H9 (cell line): ENCODE measurements around the gene FAM13A. TPM values are rescaled to one million over a fixed set of nuclear protein-coding genes. Genes with fewer than 3 reads are reported as not detected.

Source experiments
- DNase-seq: peaks from one replicate; pipeline ENCODE4 v3.0.0-alpha.2; 2017
- H2AFZ ChIP-seq: one replicate; pipeline ENCODE4 v1.6.1; 2013; ENCODE audit warnings: mild to moderate bottlenecking, low read length, control low read depth, moderate library complexity
- H2AK5ac ChIP-seq: 2 replicates; pipeline ENCODE4 v1.6.1; 2013; ENCODE audit warnings: low read length, control low read depth, mixed read lengths; ENCODE audit not compliant: insufficient read length
- H2BK120ac ChIP-seq: one replicate; pipeline ENCODE4 v1.6.1; 2013; ENCODE audit warnings: low read depth, mild to moderate bottlenecking, low read length, control low read depth, inconsistent platforms; ENCODE audit not compliant: poor library complexity, severe bottlenecking
- H2BK12ac ChIP-seq: 2 replicates; pipeline ENCODE4 v1.6.1; 2013; ENCODE audit warnings: low read length, control low read depth, mixed read lengths, low read depth; ENCODE audit not compliant: insufficient read length
- H2BK15ac ChIP-seq: 2 replicates; pipeline ENCODE4 v1.6.1; 2013; ENCODE audit warnings: low read depth, low read length, control low read depth
- H2BK20ac ChIP-seq: one replicate; pipeline ENCODE4 v1.6.1; 2013; ENCODE audit warnings: low read depth, mild to moderate bottlenecking, low read length, control low read depth, inconsistent platforms; ENCODE audit not compliant: poor library complexity, severe bottlenecking
- H2BK5ac ChIP-seq: 2 replicates; pipeline ENCODE4 v1.6.1; 2013; ENCODE audit warnings: low read length, control low read depth, mixed read lengths; ENCODE audit not compliant: insufficient read length
- H3K14ac ChIP-seq: 2 replicates; pipeline ENCODE4 v1.6.1; 2013; ENCODE audit warnings: low read length, control low read depth; ENCODE audit not compliant: insufficient read depth
- H3K18ac ChIP-seq: 2 replicates; pipeline ENCODE4 v1.6.1; 2013; ENCODE audit warnings: low read depth, mild to moderate bottlenecking, mixed read lengths, low read length, control low read depth; ENCODE audit not compliant: insufficient read length
- H3K23ac ChIP-seq: 2 replicates; pipeline ENCODE4 v1.6.1; 2013; ENCODE audit warnings: low read length, control low read depth, mixed read lengths, low read depth; ENCODE audit not compliant: insufficient read length
- H3K23me2 ChIP-seq: 2 replicates; pipeline ENCODE4 v1.6.1; 2013; ENCODE audit warnings: low read depth, mild to moderate bottlenecking, mixed read lengths, low read length, control low read depth; ENCODE audit not compliant: insufficient read length, poor library complexity, severe bottlenecking
- H3K27ac ChIP-seq: 2 replicates; pipeline ENCODE4 v1.5.1; 2013; ENCODE audit warnings: low read length, control low read depth, mixed read lengths, low read depth; ENCODE audit not compliant: insufficient read length
- H3K27me3 ChIP-seq: 2 replicates; pipeline ENCODE4 v1.6.1; 2013; ENCODE audit warnings: low read length, control low read depth, inconsistent platforms; ENCODE audit not compliant: insufficient read depth
- H3K4ac ChIP-seq: 2 replicates; pipeline ENCODE4 v1.6.1; 2013; ENCODE audit warnings: low read depth, mild to moderate bottlenecking, control low read depth, inconsistent platforms, low read length, moderate library complexity
- H3K4me1 ChIP-seq: 2 replicates; pipeline ENCODE4 v1.6.1; 2013; ENCODE audit warnings: low read length, control low read depth, inconsistent platforms; ENCODE audit not compliant: insufficient read depth
- H3K4me2 ChIP-seq: 2 replicates; pipeline ENCODE4 v1.6.1; 2013; ENCODE audit warnings: low read length, control low read depth, mixed read lengths; ENCODE audit not compliant: insufficient read length, insufficient read depth
- H3K56ac ChIP-seq: 2 replicates; pipeline ENCODE4 v1.6.1; 2013; ENCODE audit warnings: low read depth, mild to moderate bottlenecking, mixed read lengths, low read length, control low read depth; ENCODE audit not compliant: insufficient read length
- H3K79me1 ChIP-seq: 2 replicates; pipeline ENCODE4 v1.6.1; 2013; ENCODE audit warnings: low read depth, mild to moderate bottlenecking, moderate library complexity, low read length, control low read depth, inconsistent platforms; ENCODE audit not compliant: insufficient read depth, poor library complexity, severe bottlenecking
- H3K79me2 ChIP-seq: 2 replicates; pipeline ENCODE4 v1.6.1; 2013; ENCODE audit warnings: low read length, control low read depth, inconsistent platforms; ENCODE audit not compliant: insufficient read depth
- H3K9ac ChIP-seq: 2 replicates; pipeline ENCODE4 v1.6.1; 2013; ENCODE audit warnings: low read length, control low read depth, mixed read lengths; ENCODE audit not compliant: insufficient read length; ENCODE audit errors: extremely low read depth
- H3K9me3 ChIP-seq: one replicate; pipeline ENCODE4 v1.6.1; 2013; ENCODE audit warnings: low read depth, low read length, inconsistent platforms; ENCODE audit not compliant: control insufficient read depth
- H3T11ph ChIP-seq: one replicate; pipeline ENCODE4 v1.6.1; 2013; ENCODE audit warnings: mild to moderate bottlenecking, low read length, control low read depth, inconsistent platforms
- H4K20me1 ChIP-seq: one replicate; pipeline ENCODE4 v1.6.1; 2013; ENCODE audit not compliant: control insufficient read depth, insufficient read length, insufficient read depth
- H4K5ac ChIP-seq: 2 replicates; pipeline ENCODE4 v1.6.1; 2013; ENCODE audit warnings: low read depth, mild to moderate bottlenecking, mixed read lengths, low read length, control low read depth; ENCODE audit not compliant: insufficient read length
- H4K8ac ChIP-seq: replicated peaks from 2 replicates; pipeline ENCODE4 v1.6.1; 2013; ENCODE audit warnings: low read length, control low read depth, mixed read lengths, low read depth; ENCODE audit not compliant: insufficient read length
- H4K91ac ChIP-seq: 2 replicates; pipeline ENCODE4 v1.6.1; 2013; ENCODE audit warnings: low read depth, mild to moderate bottlenecking, moderate library complexity, mixed read lengths, low read length, control low read depth; ENCODE audit not compliant: insufficient read length
- H3K27ac Mint-ChIP-seq, 3 experiments: 2 replicates in 2 of 3; 3 replicates in 1 of 3; pipeline ENCODE4 v1.8.0; 2020 to 2021; ENCODE audit warnings: mixed read lengths in 3 of 3, mild to moderate bottlenecking in 1 of 3, moderate library complexity in 1 of 3
- H3K27me3 Mint-ChIP-seq: 2 replicates; pipeline ENCODE4 v1.8.0; 2021; ENCODE audit warnings: low read depth, mild to moderate bottlenecking, moderate library complexity, mixed read lengths
- H3K36me3 Mint-ChIP-seq, 3 experiments: 2 replicates in 2 of 3; 3 replicates in 1 of 3; pipeline ENCODE4 v1.8.0; 2020 to 2021; ENCODE audit warnings: low read depth in 3 of 3, mixed read lengths in 3 of 3; ENCODE audit not compliant: insufficient read depth in 1 of 3
- H3K4me1 Mint-ChIP-seq, 2 experiments: 2 replicates each; pipeline ENCODE4 v1.8.0; 2020; ENCODE audit warnings: mixed read lengths in 2 of 2
- H3K4me3 Mint-ChIP-seq, 2 experiments: 2 replicates in 1 of 2; 3 replicates in 1 of 2; pipeline ENCODE4 v1.8.0; 2020 to 2021; ENCODE audit warnings: mild to moderate bottlenecking in 2 of 2, mixed read lengths in 2 of 2, moderate library complexity in 1 of 2
- H3K9me3 Mint-ChIP-seq, 2 experiments: 2 replicates in 1 of 2; 3 replicates in 1 of 2; pipeline ENCODE4 v1.8.0; 2020; ENCODE audit warnings: mild to moderate bottlenecking in 2 of 2, mixed read lengths in 2 of 2, moderate library complexity in 1 of 2
- CTCF ChIP-seq: fragments of 200-600 bp; sonication (generic); conservative IDR thresholded peaks from 3 replicates; pipeline ENCODE4 v1.8.0; 2021; ENCODE audit warnings: antibody characterized with exemption, mild to moderate bottlenecking
- WGBS: extraction: QIAGEN DNeasy Blood & Tissue Kit; methylation state at CpG from one replicate; pipeline ENCODE4 v1.1.7; 2013; ENCODE audit warnings: missing lambda C conversion rate, low lambda C conversion rate, mixed read lengths; ENCODE audit not compliant: insufficient read length; ENCODE audit errors: extremely low coverage; 5-methylcytosine and 5-hydroxymethylcytosine counted together
- total RNA-seq: library from RNA; stranded (reverse); gene quantifications from 2 replicates; pipeline ENCODE4 v1.2.1, GENCODE V29; 2021

The FAM13A gene
- total RNA-seq, 1 experiment from 2014 or later: 12.7 TPM

- H3K27ac Mint-ChIP-seq: peak overlapping the region in 2 of 3 experiments; percentile 5 to 15; a peak in 3 of 7 replicates
- H2BK12ac ChIP-seq: no peak overlapping the region
- no peaks in the 10 kb centered on the region for H3K23me2 ChIP-seq
These were observed 101.2 kb downstream of the FAM13A start for GRCh38 chr4:88955580-88956380.

More at GRCh38 chr4:88955580-88956380, 101.2 kb downstream of the FAM13A start:
- H3K27ac ChIP-seq: no peak overlapping the region
- H3K23ac ChIP-seq: no peak overlapping the region
- H4K20me1 ChIP-seq: no peaks in the 10 kb centered on the region
- no peaks in the 10 kb centered on the region for H3K27me3 Mint-ChIP-seq
- no peaks in the 10 kb centered on the region for H3K27me3 ChIP-seq
- no peak overlapping the region for H3K18ac ChIP-seq
- no peaks in the 10 kb centered on the region for H3K79me1 ChIP-seq
- H3K4me1 Mint-ChIP-seq: peaks cover 23 to 36% of the 10 kb centered on the region in 2 experiments
- H4K8ac ChIP-seq: no peak overlapping the region
- H3T11ph ChIP-seq: no peak overlapping the region
- H3K79me2 ChIP-seq: no peaks in the 10 kb centered on the region
- no peaks in the 10 kb centered on the region for H3K9me3 ChIP-seq
- H2BK5ac ChIP-seq: no peak overlapping the region
- no peak overlapping the region for H2BK20ac ChIP-seq
- no peak overlapping the region for H2AFZ ChIP-seq
- no peak overlapping the region for H4K5ac ChIP-seq
- no peak overlapping the region for H3K4me2 ChIP-seq
- H3K9ac ChIP-seq: no peak overlapping the region
- peaks cover 6% of the 10 kb centered on the region; the same call in 1 of the 2 replicates for H3K4me1 ChIP-seq
- no peak overlapping the region for H3K56ac ChIP-seq
- H3K4ac ChIP-seq: no peak overlapping the region
- H2BK15ac ChIP-seq: no peak overlapping the region
- no peak for TF ChIP-seq CTCF
- H2AK5ac ChIP-seq: no peak overlapping the region
- no peak overlapping the region for H3K14ac ChIP-seq
- no CpG with 5 or more reads among the region's 3 CpGs for WGBS
- no peak overlapping the region for H2BK120ac ChIP-seq
- H3K9me3 Mint-ChIP-seq: peaks cover 8 to 20% of the 10 kb centered on the region in 2 experiments
- no peak for DNase-seq
- no peak overlapping the region for H4K91ac ChIP-seq
- no peak overlapping the region for H3K4me3 Mint-ChIP-seq
- H3K36me3 Mint-ChIP-seq: peaks cover 21 to 28% (median 21%) of the 10 kb centered on the region in 3 experiments
